ENCODE results near the gene CACHD1. TPM values are rescaled to one million over a fixed set of nuclear protein-coding genes. Genes with fewer than 3 reads are reported as not detected.
"Not testable (repeated sequence)": the region's sequence is repeated elsewhere in the genome, so short reads cannot be mapped to it uniquely, and the experiment has no call there.

CACHD1 gene
- polyA plus RNA-seq, 5 donors = 24.5 to 35.7 (median 34.4) TPM

GRCh38 chr1:64696879-64697278, 226.9 kb downstream of the CACHD1 start:
- no peak for DNase-seq

- no peak for DNase-seq
Observed at GRCh38 chr1:64699327-64699726, 229.4 kb downstream of the CACHD1 start.

GRCh38 chr1:64701071-64701470, 231.1 kb downstream of the CACHD1 start:
- DNase-seq = no peak

GRCh38 chr1:64701886-64702285, 232.0 kb downstream of the CACHD1 start:
- DNase-seq = no peak

- DNase-seq = not testable (repeated sequence)
Observed at GRCh38 chr1:64702670-64703069, 232.7 kb downstream of the CACHD1 start.

- DNase-seq = no peak
Observed at GRCh38 chr1:64703600-64703999, 233.7 kb downstream of the CACHD1 start.

- no peak for DNase-seq
Observed at GRCh38 chr1:64705591-64705990, 235.7 kb downstream of the CACHD1 start.

GRCh38 chr1:64711266-64711665, 241.3 kb downstream of the CACHD1 start:
- DNase-seq = no peak

GRCh38 chr1:64712049-64712448, 242.1 kb downstream of the CACHD1 start:
- no peak for DNase-seq

GRCh38 chr1:64715186-64715585, 245.3 kb downstream of the CACHD1 start:
- no peak for DNase-seq

- no peak for DNase-seq
Observed at GRCh38 chr1:64721135-64721534, 251.2 kb downstream of the CACHD1 start.

- DNase-seq = no peak
Observed at GRCh38 chr1:64721576-64722145, 251.7 kb downstream of the CACHD1 start.

- DNase-seq = no peak
Observed at GRCh38 chr1:64727861-64728260, 257.9 kb downstream of the CACHD1 start.

- DNase-seq = no peak
Observed at GRCh38 chr1:64733581-64734286, 263.8 kb downstream of the CACHD1 start.

- no peak for DNase-seq
Observed at GRCh38 chr1:64734287-64734652, 264.3 kb downstream of the CACHD1 start.

GRCh38 chr1:64740687-64741086, 270.8 kb downstream of the CACHD1 start:
- DNase-seq = not testable (repeated sequence)

All from right lung (tissue), 5 donors.